HepG2 (cell line): ENCODE data around the gene FGF18. TPM values are rescaled to one million over a fixed set of nuclear protein-coding genes. Genes with fewer than 3 reads are reported as not detected.

Experiments used
- ATAC-seq: fragments of 200-7000 bp; cut with Tn5 transposase; 3 replicates; pipeline ENCODE4 v1.9.1; 2020; ENCODE audit warnings: mild to moderate bottlenecking, moderate library complexity
- BruUV-seq: library from RNA; stranded (reverse); fragments of 400-500 nt; replicated peaks from 2 replicates; lab custom pipeline; 2021; lab: Mats Ljungman, UMichigan
- CTCF ChIA-PET: fragments of 300-600 bp; formaldehyde crosslinking; extraction: SDS; loops from one replicate; lab custom pipeline; 2021; ENCODE audit warnings: low total read pairs, inconsistent platforms, low intra/inter-chr PET ratio; lab: Yijun Ruan, JAX
- POLR2A ChIA-PET: fragments of 350-600 bp; sonication (Branson Sonifier 250); formaldehyde crosslinking; loops from one replicate; lab custom pipeline; 2020; ENCODE audit warnings: antibody characterized with exemption, inconsistent platforms; lab: Yijun Ruan, JAX
- DNase-seq: peaks from one replicate; pipeline ENCODE4 v3.0.0-alpha.2; 2015; ENCODE audit warnings: low spot score
- FAIRE-seq: peaks from 3 replicates; lab custom pipeline; 2011; peaks lifted over from hg19 to GRCh38; lab: Jason Lieb, UNC
- H2AFZ ChIP-seq: one replicate; pipeline ENCODE4 v1.6.1; 2011; ENCODE audit warnings: low read length, inconsistent platforms
- H3K27ac ChIP-seq: fragments of 300-600 bp; 3 replicates; pipeline ENCODE4 v1.8.0; 2011; ENCODE audit warnings: mixed run types, mild to moderate bottlenecking, mixed read lengths, low read length, inconsistent platforms; ENCODE audit not compliant: insufficient read depth; ENCODE audit errors: extremely low read length
- H3K27me3 ChIP-seq, 2 experiments: fragments of 200-600 bp in 1 of 2; 2 replicates in 1 of 2; 3 replicates in 1 of 2; pipeline versions ENCODE4 v1.6.0 to v1.8.0; 2011; ENCODE audit warnings: low read length in 2 of 2, mild to moderate bottlenecking in 2 of 2, moderate library complexity in 2 of 2, inconsistent platforms in 1 of 2; ENCODE audit not compliant: insufficient read depth in 2 of 2, control insufficient read depth in 1 of 2
- H3K36me3 ChIP-seq, 2 experiments: fragments of 200-600 bp in 1 of 2; replicated peaks in 1 of 2; 2 replicates in 1 of 2; 3 replicates in 1 of 2; pipeline versions ENCODE4 v1.5.1 to v1.8.0; 2011; ENCODE audit warnings: low read length in 2 of 2, inconsistent platforms in 1 of 2; ENCODE audit not compliant: insufficient read depth in 2 of 2, control insufficient read depth in 1 of 2
- H3K4me1 ChIP-seq: 2 replicates; pipeline ENCODE4 v1.5.1; 2012; ENCODE audit warnings: low read length, inconsistent platforms; ENCODE audit not compliant: insufficient read depth
- H3K4me2 ChIP-seq: 2 replicates; pipeline ENCODE4 v1.6.0; 2011; ENCODE audit warnings: low read depth, low read length, inconsistent platforms
- H3K4me3 ChIP-seq, 3 experiments: fragments of 200-600 bp in 1 of 3; sonication (generic), shearing (Covaris generic) in 1 of 3; replicated peaks in 1 of 3; 2 replicates each; pipeline ENCODE4 v1.5.1; 2011 to 2016; ENCODE audit warnings: low read length in 3 of 3, inconsistent platforms in 2 of 3, low read depth in 2 of 3, mild to moderate bottlenecking in 2 of 3, control low read depth in 1 of 3, mixed read lengths in 1 of 3; ENCODE audit not compliant: insufficient read depth in 1 of 3
- H3K79me2 ChIP-seq: one replicate; pipeline ENCODE4 v1.6.1; 2011; ENCODE audit warnings: low read length, inconsistent platforms; ENCODE audit not compliant: insufficient read depth
- H3K9ac ChIP-seq: 2 replicates; pipeline ENCODE4 v1.6.0; 2011; ENCODE audit warnings: mild to moderate bottlenecking, low read depth, low read length, inconsistent platforms; ENCODE audit not compliant: insufficient read depth
- H3K9me3 ChIP-seq: 2 replicates; pipeline ENCODE4 v1.5.1; 2012; ENCODE audit warnings: mild to moderate bottlenecking, low read length
- H4K20me1 ChIP-seq: 2 replicates; pipeline ENCODE4 v1.6.0; 2011; ENCODE audit warnings: inconsistent platforms, mild to moderate bottlenecking, low read length, moderate library complexity; ENCODE audit not compliant: insufficient read depth
- DRAP1 ChIP-seq: IDR thresholded peaks from 2 replicates; pipeline ENCODE4 v1.6.1; 2016; ENCODE audit warnings: missing genetic modification reagents, missing compliant biosample characterization
- FIP1L1 ChIP-seq: fragments of 200-400 bp; formaldehyde crosslinking; IDR thresholded peaks from 2 replicates; pipeline ENCODE4 v1.6.1; 2018; ENCODE audit warnings: low read depth, mild to moderate bottlenecking, low read length, moderate library complexity, borderline replicate concordance; ENCODE audit not compliant: insufficient read depth
- MNT ChIP-seq: fragments of 450-650 bp; IDR thresholded peaks from 2 replicates; pipeline ENCODE4 v1.6.1; 2016
- NFE2 ChIP-seq: sonication (generic); formaldehyde crosslinking; IDR thresholded peaks from 2 replicates; pipeline ENCODE4 v1.4.0; 2020; ENCODE audit warnings: missing genetic modification reagents
- NFKB2 ChIP-seq: sonication (generic); formaldehyde crosslinking; IDR thresholded peaks from 2 replicates; pipeline ENCODE4 v1.4.0; 2020; ENCODE audit warnings: missing genetic modification reagents, borderline replicate concordance
- PHB2 ChIP-seq: fragments of 450-650 bp; IDR thresholded peaks from 2 replicates; pipeline ENCODE4 v1.6.1; 2018; ENCODE audit not compliant: partially characterized antibody
- PHF21A ChIP-seq: sonication (generic); formaldehyde crosslinking; IDR thresholded peaks from 2 replicates; pipeline ENCODE4 v1.5.0; 2020; ENCODE audit warnings: mild to moderate bottlenecking, missing genetic modification reagents
- SRSF9 ChIP-seq: fragments of 200-400 bp; formaldehyde crosslinking; IDR thresholded peaks from 2 replicates; pipeline ENCODE4 v1.6.1; 2018; ENCODE audit warnings: borderline replicate concordance, mild to moderate bottlenecking, low read depth, low read length; ENCODE audit not compliant: insufficient read depth, poor library complexity, severe bottlenecking
- USF2 ChIP-seq, 2 experiments: sonication (generic) in 1 of 2; formaldehyde crosslinking in 1 of 2; IDR thresholded peaks; 2 replicates each; pipeline versions ENCODE4 v1.5.1 to v1.6.1; 2011 to 2020; ENCODE audit warnings: borderline replicate concordance in 1 of 2, low read depth in 1 of 2, low read length in 1 of 2, mild to moderate bottlenecking in 1 of 2, missing genetic modification reagents in 1 of 2, moderate library complexity in 1 of 2
- WGBS: methylation state at CpG from one replicate; pipeline ENCODE4 v1.1.6; 2017; ENCODE audit warnings: low lambda C conversion rate; 5-methylcytosine and 5-hydroxymethylcytosine counted together
- in situ Hi-C: cut with HindIII; loops from 2 replicates; pipeline ENCODE4 v1.10.0; 2017; ENCODE audit warnings: low pct_unique_long_range_greater_than_20kb; ENCODE audit not compliant: extremely low pct_ligation_motif_present
- intact Hi-C: fragments of 100-400 bp; cut with micrococcal nuclease; formaldehyde crosslinking; loops from one replicate; pipeline ENCODE4 v1.10.0; 2022; ENCODE audit not compliant: unreplicated experiment
- polyA plus RNA-seq, 8 experiments: library from polyadenylated mRNA; depleted of rRNA in 3 of 8; stranded (reverse) in 7 of 8; unstranded in 1 of 8; fragments of >200 nt; fragmentation: Illumina TruSeq in 4 of 8; extraction: Trizol in 4 of 8; gene quantifications; 2 replicates each; pipeline versions ENCODE4 v1.2.1 to v1.2.3, GENCODE V29; 2011 to 2016; ENCODE audit warnings: low read depth in 4 of 8, missing spikeins in 1 of 8, mixed read lengths in 1 of 8; ENCODE audit not compliant: insufficient read depth in 1 of 8
- total RNA-seq, 5 experiments: library from RNA; depleted of rRNA; stranded (reverse); fragments of >200 nt; fragmentation: Illumina TruSeq; extraction: Trizol; gene quantifications; 2 replicates each; pipeline ENCODE4 v1.2.3, GENCODE V29; 2016; ENCODE audit warnings: low read depth in 1 of 5

Gene FGF18
- total and polyA plus RNA-seq, 2 of the 13 experiments (the other 11 are each of a cell fraction or from before 2014, with no cell fraction given), result not detected

- H3K4me2 ChIP-seq, result no peak overlapping the region
- H2AFZ ChIP-seq, result no peak overlapping the region
- no peak overlapping the region for H3K27ac ChIP-seq
- BruUV-seq, result no TSS peak
- H3K36me3 ChIP-seq, result no peaks in the 10 kb centered on the region
- ChIA-PET POLR2A (no interaction called here), CTCF (no interaction called here)
- no peaks in the 10 kb centered on the region for H3K79me2 ChIP-seq
- H3K4me1 ChIP-seq, result no peaks in the 10 kb centered on the region
- ATAC-seq, result no peak
- H3K9ac ChIP-seq, result no peak overlapping the region
- intact Hi-C loops, result no loop called here
- no peaks in the 10 kb centered on the region for H3K9me3 ChIP-seq
- TF ChIP-seq NFKB2 (no peak), USF2 (IDR thresholded peaks at IDR 0.05; ENCODE audit: low read depth, low read length) (no peak), USF2 (CRISPR knock-in tag; IDR thresholded peaks at IDR 0.05; ENCODE audit: borderline replicate concordance) (no peak), PHB2 (no peak), PHF21A (no peak), MNT (no peak), NFE2 (CRISPR knock-in tag) (no peak), SRSF9 (no peak), FIP1L1 (no peak), DRAP1 (CRISPR knock-in tag) (no peak)
- TF ChIP-seq, all 625 proteins: peak for 0
- 54% methylated on average over 14 of the region's 15 CpGs for WGBS
- no peak for FAIRE-seq
- Histone ChIP-seq H3K4me3 (no peak overlapping the region), H3K27me3 (peaks cover 0 to 1% of the 10 kb centered on the region in 2 experiments; a peak in 3 of 5 replicates), H4K20me1 (no peaks in the 10 kb centered on the region)
- in situ Hi-C loops, result no loop called here
- no peak for DNase-seq
Observed at GRCh38 chr5:171470420-171470819, 51.0 kb downstream of the FGF18 start.
